GM18517 (cell line): ENCODE data around the gene C16orf74.

Source experiments
- ATAC-seq: cut with Tn5 transposase; IDR thresholded peaks from one replicate; pipeline ENCODE4 v1.9.1; 2021; ENCODE audit warnings: mild to moderate bottlenecking, moderate library complexity; ENCODE audit not compliant: unreplicated experiment

The C16orf74 gene

GRCh38 chr16:85750827-85751697 lies at the start of gene C16orf74:
Gene C16orf74 (minus strand): TSS chr16:85751096. CDS start chr16:85735217, 15,879 bp downstream.
- ATAC-seq = no peak

GRCh38 chr16:85800321-85800669 lies 49.4 kb upstream of the C16orf74 start:
- ATAC-seq = peak; percentile 6

GRCh38 chr16:85799497-85800320 lies 48.8 kb upstream of the C16orf74 start, which contains the start of the genes COX4I1 and EMC8:
Gene COX4I1 (plus strand): TSS chr16:85799695. CDS start chr16:85801206, 1,511 bp downstream.
Gene EMC8 (minus strand): TSS chr16:85799544. CDS start chr16:85799295, 249 bp downstream.
- ATAC-seq = peak; percentile 73

- peak; percentile 22 for ATAC-seq
These were observed 48.1 kb upstream of the C16orf74 start for GRCh38 chr16:85798901-85799496.

GRCh38 chr16:85798283-85798776 lies 47.4 kb upstream of the C16orf74 start:
- no peak for ATAC-seq

- ATAC-seq = no peak
These were observed 45.7 kb upstream of the C16orf74 start for GRCh38 chr16:85796599-85796998.

- no peak for ATAC-seq
These were observed 45.3 kb upstream of the C16orf74 start for GRCh38 chr16:85796152-85796551.

GRCh38 chr16:85794696-85795095 lies 43.8 kb upstream of the C16orf74 start:
- no peak for ATAC-seq

- no peak for ATAC-seq
These were observed 42.9 kb upstream of the C16orf74 start for GRCh38 chr16:85793662-85794298.

- no peak for ATAC-seq
These were observed 38.9 kb upstream of the C16orf74 start for GRCh38 chr16:85789773-85790172.

GRCh38 chr16:85788819-85789218 lies 37.9 kb upstream of the C16orf74 start:
- no peak for ATAC-seq

- no peak for ATAC-seq
These were observed 35.0 kb upstream of the C16orf74 start for GRCh38 chr16:85785927-85786326.

- ATAC-seq = no peak
These were observed 33.9 kb upstream of the C16orf74 start for GRCh38 chr16:85784813-85785212.

- no peak for ATAC-seq
These were observed 32.5 kb upstream of the C16orf74 start for GRCh38 chr16:85783441-85783840.

GRCh38 chr16:85782451-85782850 lies 31.6 kb upstream of the C16orf74 start:
- no peak for ATAC-seq

- ATAC-seq = no peak
These were observed 30.9 kb upstream of the C16orf74 start for GRCh38 chr16:85781695-85782370.

- ATAC-seq = no peak
These were observed 30.3 kb upstream of the C16orf74 start for GRCh38 chr16:85781156-85781555.

- no peak for ATAC-seq
These were observed 29.4 kb upstream of the C16orf74 start for GRCh38 chr16:85780281-85780680.

GRCh38 chr16:85778873-85779272 lies 28.0 kb upstream of the C16orf74 start:
- ATAC-seq = no peak
